ENCODE measurements around the gene TXNDC8. TPM values are rescaled to one million over a fixed set of nuclear protein-coding genes. Genes with fewer than 3 reads are reported as not detected.

Gene TXNDC8
- total RNA-seq, 1 experiment from 2014 or later: not detected

DNA sequence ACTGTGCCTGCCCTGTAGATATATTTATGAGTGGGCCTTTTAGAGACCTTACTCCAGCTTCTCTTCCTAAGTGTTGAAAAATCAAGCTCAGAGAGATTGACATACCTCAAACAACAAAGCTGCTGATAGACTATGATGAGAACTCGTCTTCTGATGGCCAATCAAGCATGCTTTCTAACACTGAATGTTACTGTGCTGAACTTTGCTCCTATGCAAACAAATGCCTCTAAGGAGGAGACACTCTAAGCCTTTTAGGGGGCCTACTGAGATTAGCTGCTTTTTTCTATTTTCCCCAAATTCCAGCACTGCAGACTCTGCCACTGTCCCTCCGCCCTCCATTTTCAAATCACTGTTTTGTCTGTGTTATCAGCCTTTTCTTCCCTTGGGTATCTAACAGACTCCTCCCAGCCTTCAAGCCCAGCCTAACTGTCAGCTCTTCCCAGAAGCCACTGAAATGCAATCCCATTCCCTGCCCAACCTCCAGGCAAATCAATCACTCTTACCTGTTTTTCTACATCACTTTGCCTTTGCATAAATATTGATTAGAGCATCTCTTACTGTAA is 39.5 kb downstream of the TXNDC8 start:
- Histone ChIP-seq H3K36me3 (ENCODE audit: control insufficient read depth, insufficient read depth, low read length) (no peaks in the 10 kb centered on the region), H3K4me3 (ENCODE audit: low read depth, low read length) (no peak overlapping the region), H3K4me1 (peaks cover 24% of the 10 kb centered on the region), H3K27me3 (replicated peaks; ENCODE audit: control insufficient read depth, insufficient read depth, low read length) (no peaks in the 10 kb centered on the region), H3K9me3 (no peaks in the 10 kb centered on the region)
- no peak for TF ChIP-seq CTCF (IDR thresholded peaks at IDR 0.05; ENCODE audit: insufficient read depth in 1 of 2, low read depth in 1 of 2, low read length in 1 of 2, severe bottlenecking in 1 of 2, unreplicated experiment in 1 of 2)
- DNase-seq: peak; percentile 74 to 76
- H3K9me3 Mint-ChIP-seq (ENCODE audit: unreplicated experiment): peaks cover 11% of the 10 kb centered on the region
- intact Hi-C loops (cut with micrococcal nuclease; ENCODE audit: unreplicated experiment): loop anchor here (1.0 to 2.0 kb wide), 5 partner anchors 9 to 78 kb away; no protein-coding TSS in a partner anchor
- H3K27me3 Mint-ChIP-seq (ENCODE audit: insufficient read depth, unreplicated experiment): no peaks in the 10 kb centered on the region
- peaks cover 13% of the 10 kb centered on the region for H3K36me3 Mint-ChIP-seq (ENCODE audit: insufficient read depth, unreplicated experiment)
- ChIA-PET POLR2A (interaction anchor here (0.5 to 1.4 kb wide), 2 partner anchors 42 to 1119 kb away, joined by 3 to 19 read pairs; partner anchors contain the start of gene TXN), CTCF (interaction anchor here (0.6 to 1.6 kb wide), 8 partner anchors 9 to 848 kb away, joined by 3 to 6 read pairs (median 3); no protein-coding TSS in a partner anchor)
- H3K27ac Mint-ChIP-seq (ENCODE audit: unreplicated experiment): peak overlapping the region; percentile 54
- peak overlapping the region; percentile 45 for H3K4me3 Mint-ChIP-seq (ENCODE audit: unreplicated experiment)
- no TSS peak for BruUV-seq (replicated peaks)
- H3K4me1 Mint-ChIP-seq (ENCODE audit: low read depth, unreplicated experiment): peaks cover 21% of the 10 kb centered on the region

DNA sequence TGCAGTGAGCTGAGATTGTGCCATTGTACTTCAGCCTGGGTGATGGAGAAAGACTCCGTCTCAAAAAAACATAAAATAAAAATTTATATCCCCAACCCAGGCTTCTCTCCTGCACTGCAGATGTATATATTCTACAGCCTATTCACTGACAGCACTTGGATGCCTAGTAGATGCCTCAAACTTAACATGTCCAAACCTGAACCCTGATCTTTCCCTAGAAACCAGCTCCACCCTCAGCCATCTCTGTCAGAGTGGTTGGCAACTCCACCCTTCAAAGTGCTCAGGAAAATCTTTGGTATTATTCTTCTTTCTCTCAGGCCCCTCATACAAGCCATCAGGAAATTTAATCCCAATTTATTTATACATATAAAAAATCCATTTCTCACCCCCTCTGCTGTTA is 44.4 kb downstream of the TXNDC8 start:
- Mint-ChIP-seq H3K9me3 (ENCODE audit: unreplicated experiment) (peaks cover 11% of the 10 kb centered on the region), H3K4me3 (ENCODE audit: unreplicated experiment) (no peak overlapping the region), H3K27ac (ENCODE audit: unreplicated experiment) (no peak overlapping the region), H3K27me3 (ENCODE audit: insufficient read depth, unreplicated experiment) (no peaks in the 10 kb centered on the region), H3K4me1 (ENCODE audit: low read depth, unreplicated experiment) (peaks cover 4% of the 10 kb centered on the region), H3K36me3 (ENCODE audit: insufficient read depth, unreplicated experiment) (peaks cover 4% of the 10 kb centered on the region)
- Histone ChIP-seq H3K36me3 (ENCODE audit: control insufficient read depth, insufficient read depth, low read length) (no peaks in the 10 kb centered on the region), H3K4me3 (ENCODE audit: low read depth, low read length) (no peak overlapping the region), H3K9me3 (no peaks in the 10 kb centered on the region), H3K4me1 (peaks cover 13% of the 10 kb centered on the region), H3K27me3 (replicated peaks; ENCODE audit: control insufficient read depth, insufficient read depth, low read length) (no peaks in the 10 kb centered on the region)
- no peak for TF ChIP-seq CTCF (IDR thresholded peaks at IDR 0.05; ENCODE audit: insufficient read depth in 1 of 2, low read depth in 1 of 2, low read length in 1 of 2, severe bottlenecking in 1 of 2, unreplicated experiment in 1 of 2)
- intact Hi-C loops (cut with micrococcal nuclease; ENCODE audit: unreplicated experiment): no loop called here
- no TSS peak for BruUV-seq (replicated peaks)
- ChIA-PET POLR2A (no interaction called here), CTCF (no interaction called here)
- DNase-seq: no peak

DNA sequence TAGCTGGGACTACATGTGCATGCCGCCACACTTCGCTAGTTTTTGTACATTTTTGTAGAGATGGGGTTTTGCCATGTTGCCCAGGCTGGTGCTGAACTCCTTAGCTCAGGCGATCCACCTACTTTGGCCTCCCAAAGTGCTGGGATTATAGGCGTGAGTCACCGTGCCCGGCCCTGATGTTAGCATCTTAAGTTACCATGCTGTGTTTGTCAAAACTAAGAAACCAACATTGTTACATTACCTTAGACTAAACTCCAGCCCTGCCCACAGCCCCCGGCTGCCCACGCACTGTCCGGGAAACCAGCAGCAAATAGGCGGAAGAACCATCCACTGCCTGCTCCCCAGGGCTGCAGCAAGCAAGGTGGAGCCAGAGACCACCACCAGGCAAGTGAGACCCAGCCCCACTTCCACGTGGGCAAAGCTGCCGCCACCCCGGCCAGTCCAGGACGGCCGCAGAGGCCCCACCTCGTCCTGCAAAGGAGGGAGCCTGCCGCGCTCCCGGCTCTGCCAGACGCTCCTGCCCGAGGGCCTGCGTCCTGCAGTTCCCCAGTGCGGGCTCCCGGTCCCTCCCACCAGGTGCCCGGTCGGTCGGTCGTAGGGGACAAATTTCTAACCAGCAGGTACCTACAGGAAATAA is 45.6 kb downstream of the TXNDC8 start:
- no peaks in the 10 kb centered on the region for H3K27me3 Mint-ChIP-seq (ENCODE audit: insufficient read depth, unreplicated experiment)
- Histone ChIP-seq H3K4me3 (ENCODE audit: low read depth, low read length) (no peak overlapping the region), H3K4me1 (peaks cover 4% of the 10 kb centered on the region), H3K27me3 (replicated peaks; ENCODE audit: control insufficient read depth, insufficient read depth, low read length) (no peaks in the 10 kb centered on the region), H3K36me3 (ENCODE audit: control insufficient read depth, insufficient read depth, low read length) (no peaks in the 10 kb centered on the region), H3K9me3 (no peaks in the 10 kb centered on the region)
- intact Hi-C loops (cut with micrococcal nuclease; ENCODE audit: unreplicated experiment): no loop called here
- no peak overlapping the region for H3K4me3 Mint-ChIP-seq (ENCODE audit: unreplicated experiment)
- no peak overlapping the region for H3K27ac Mint-ChIP-seq (ENCODE audit: unreplicated experiment)
- no TSS peak for BruUV-seq (replicated peaks)
- no peaks in the 10 kb centered on the region for H3K4me1 Mint-ChIP-seq (ENCODE audit: low read depth, unreplicated experiment)
- no peak for DNase-seq
- no peaks in the 10 kb centered on the region for H3K36me3 Mint-ChIP-seq (ENCODE audit: insufficient read depth, unreplicated experiment)
- CTCF ChIA-PET: no interaction called here
- peaks cover 11% of the 10 kb centered on the region for H3K9me3 Mint-ChIP-seq (ENCODE audit: unreplicated experiment)
- no peak for TF ChIP-seq CTCF (IDR thresholded peaks at IDR 0.05; ENCODE audit: insufficient read depth in 1 of 2, low read depth in 1 of 2, low read length in 1 of 2, severe bottlenecking in 1 of 2, unreplicated experiment in 1 of 2)
- POLR2A ChIA-PET: no interaction called here

All from Caco-2 (cell line).